Epidermal melanocyte (primary cell): Measurements from ENCODE around the gene CNTNAP2.

Source experiments
- DNase-seq: peaks from one replicate; pipeline ENCODE4 v3.0.0; 2011; ENCODE audit warnings: low spot score; ENCODE audit not compliant: insufficient read length

The CNTNAP2 gene

DNA sequence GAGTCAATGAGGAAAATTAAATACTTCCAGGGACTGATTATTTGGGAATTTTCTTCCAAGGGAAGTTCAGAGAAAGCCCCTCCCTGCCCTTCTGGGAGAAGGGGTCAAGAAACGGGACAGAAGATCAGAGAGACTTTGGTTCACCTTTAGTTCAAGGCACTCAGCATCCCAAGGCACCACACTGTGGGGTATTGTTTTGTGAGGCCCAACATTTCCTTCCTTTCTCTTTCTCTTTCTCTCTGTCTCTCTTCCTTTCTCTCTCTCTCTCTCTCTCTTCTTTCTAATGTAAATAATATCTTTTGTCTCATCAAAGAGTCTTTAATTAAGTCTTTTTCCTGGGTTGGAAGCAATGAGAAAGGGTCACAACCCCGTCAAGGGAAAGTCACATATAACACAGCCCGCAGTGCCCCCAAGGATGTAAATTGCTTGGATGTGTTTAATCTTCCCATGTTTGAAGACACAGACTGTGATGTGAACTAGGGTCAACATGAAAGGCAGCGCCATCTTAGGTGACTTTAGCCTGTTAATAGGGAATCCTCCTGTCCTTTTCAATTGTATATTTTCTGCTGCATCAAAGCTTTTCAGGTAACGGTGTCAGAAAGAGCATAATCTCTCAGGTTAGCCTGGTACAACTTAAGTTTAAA lies 1490.7 kb downstream of the CNTNAP2 start:
- DNase-seq = no peak

- DNase-seq = no peak
Observed at GRCh38 chr7:147611431-147611830, 1494.8 kb downstream of the CNTNAP2 start.

GRCh38 chr7:147635288-147635687 lies 1518.7 kb downstream of the CNTNAP2 start:
- DNase-seq = no peak

DNA sequence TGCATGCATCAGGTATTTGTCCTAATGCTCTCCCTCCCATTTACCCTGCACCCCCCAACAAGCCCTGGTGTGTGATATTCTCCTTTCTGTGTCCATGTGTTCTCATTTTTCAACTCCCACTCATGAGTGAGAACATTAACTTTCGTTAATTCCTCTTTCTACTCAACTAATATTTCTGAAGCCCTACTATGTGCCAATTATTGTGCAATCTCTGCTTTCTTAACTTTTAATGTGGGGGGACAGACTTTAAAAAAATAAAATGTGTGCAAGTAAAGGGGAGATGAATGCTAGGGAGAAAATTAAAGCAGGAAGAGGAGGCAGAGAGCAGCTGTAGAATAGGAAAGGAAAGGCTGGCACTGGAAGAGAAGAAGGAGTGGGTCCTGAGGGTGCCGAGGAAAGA lies 1520.0 kb downstream of the CNTNAP2 start:
- DNase-seq = no peak

- no peak for DNase-seq
Observed at GRCh38 chr7:147638566-147638965, 1522.0 kb downstream of the CNTNAP2 start.

GRCh38 chr7:147639037-147639436 lies 1522.4 kb downstream of the CNTNAP2 start:
- DNase-seq = no peak

DNA sequence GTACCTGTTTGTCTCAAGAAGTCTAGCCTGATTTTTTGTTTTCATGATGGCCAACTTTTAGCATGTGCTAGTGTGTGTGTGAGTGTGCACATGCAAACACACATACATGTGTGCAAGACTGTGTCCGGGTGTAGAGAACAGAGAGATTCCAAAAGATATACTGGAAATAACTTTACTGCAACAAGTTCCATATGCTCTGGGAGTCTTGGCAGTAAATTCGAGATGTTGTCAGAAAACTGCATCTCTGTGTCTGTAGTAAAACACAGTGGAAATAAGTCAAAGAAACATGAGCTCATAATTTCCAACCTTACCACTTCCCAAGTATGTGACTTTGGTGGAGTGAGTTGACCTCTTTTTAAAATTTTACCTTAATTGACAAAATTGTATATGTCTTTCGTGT lies 1523.2 kb downstream of the CNTNAP2 start:
- DNase-seq = no peak

DNA sequence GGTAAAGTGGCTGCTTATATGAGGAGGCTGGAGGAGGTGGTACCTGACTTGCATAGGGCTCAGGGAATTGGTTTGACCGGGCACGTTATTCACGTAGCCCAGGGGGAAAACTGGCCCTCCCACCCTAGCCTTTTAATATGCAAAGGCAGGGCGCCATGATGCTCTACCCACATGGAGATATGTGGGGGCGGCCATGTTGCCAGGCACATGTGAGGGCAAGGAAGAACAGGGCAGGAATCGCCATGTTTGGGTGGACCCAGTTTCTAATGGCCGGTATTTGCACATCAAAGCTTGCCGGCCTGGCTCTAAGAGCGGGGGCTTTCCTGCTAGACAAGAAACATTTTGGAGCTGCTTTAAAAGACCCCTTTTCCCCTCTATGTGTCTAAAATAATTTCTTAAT lies 1524.2 kb downstream of the CNTNAP2 start:
- DNase-seq = no peak

DNA sequence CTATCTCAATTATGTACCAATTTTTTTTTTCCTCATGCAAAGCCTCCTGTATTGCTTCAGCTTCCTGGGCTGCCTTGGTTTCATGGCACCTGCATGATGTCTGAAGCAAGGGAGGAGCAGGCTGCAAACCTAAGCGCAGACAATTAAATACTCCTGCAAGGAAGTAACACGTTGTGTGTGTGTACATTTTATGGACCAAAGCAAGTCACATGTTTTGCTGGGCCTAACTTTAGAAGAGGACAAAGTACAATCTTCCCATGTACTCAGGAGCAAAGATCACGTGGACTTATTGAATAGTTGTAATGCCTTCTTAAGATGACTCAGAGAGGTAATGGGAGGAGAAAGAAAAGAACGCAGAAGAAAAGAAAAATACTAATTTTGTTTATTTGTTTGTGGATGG lies 1530.0 kb downstream of the CNTNAP2 start:
- no peak for DNase-seq

- DNase-seq = no peak
Observed at GRCh38 chr7:147650991-147651390, 1534.4 kb downstream of the CNTNAP2 start.

GRCh38 chr7:147651601-147652000 lies 1535.0 kb downstream of the CNTNAP2 start:
- DNase-seq = no peak

- DNase-seq = no peak
Observed at GRCh38 chr7:147653456-147653855, 1536.9 kb downstream of the CNTNAP2 start.

GRCh38 chr7:147658392-147658967 lies 1541.9 kb downstream of the CNTNAP2 start:
- DNase-seq = no peak

DNA sequence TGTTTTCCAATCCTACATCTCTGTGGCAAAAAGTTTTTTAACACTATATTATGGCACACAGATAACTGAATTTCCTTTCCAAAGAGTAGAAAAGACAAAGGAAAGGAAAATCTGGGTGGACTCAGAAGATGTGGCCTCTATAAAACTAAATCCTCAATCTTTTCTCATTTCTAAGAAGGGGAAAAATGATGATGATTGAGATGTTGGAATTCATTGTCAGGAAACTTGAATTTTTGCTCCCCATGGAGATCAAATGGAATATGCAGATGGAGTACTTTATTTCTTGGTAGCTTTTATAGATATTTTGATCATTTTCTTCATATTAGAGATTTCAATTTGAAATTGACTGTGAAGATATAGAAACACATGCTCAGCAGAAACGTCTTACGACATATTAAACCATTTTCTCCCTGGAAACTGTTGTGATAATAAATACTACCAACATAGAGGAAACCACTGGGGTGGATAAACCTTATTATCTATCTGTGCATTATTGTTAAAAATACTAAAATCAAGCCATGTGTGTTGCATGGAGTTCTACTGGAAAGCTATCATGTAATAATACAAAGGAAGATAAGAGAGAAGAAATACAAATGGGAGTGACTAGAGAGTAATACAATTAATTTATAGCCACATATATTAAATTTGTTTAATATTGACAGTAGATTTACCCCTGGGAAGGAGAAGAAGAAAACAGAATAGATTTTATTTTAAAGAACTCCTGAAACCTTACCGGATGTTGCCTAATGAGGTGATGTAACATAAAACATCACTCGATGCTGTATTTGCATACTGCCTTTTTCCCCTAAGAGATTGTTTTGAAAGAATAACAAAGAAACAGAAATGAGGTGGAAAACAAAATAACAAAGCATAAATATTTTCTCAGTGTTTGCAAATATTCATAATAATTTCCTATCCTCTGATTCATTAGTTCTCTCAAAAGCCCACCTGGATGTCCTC lies 1542.7 kb downstream of the CNTNAP2 start:
- no peak for DNase-seq

GRCh38 chr7:147664541-147664940 lies 1547.9 kb downstream of the CNTNAP2 start:
- DNase-seq = no peak

DNA sequence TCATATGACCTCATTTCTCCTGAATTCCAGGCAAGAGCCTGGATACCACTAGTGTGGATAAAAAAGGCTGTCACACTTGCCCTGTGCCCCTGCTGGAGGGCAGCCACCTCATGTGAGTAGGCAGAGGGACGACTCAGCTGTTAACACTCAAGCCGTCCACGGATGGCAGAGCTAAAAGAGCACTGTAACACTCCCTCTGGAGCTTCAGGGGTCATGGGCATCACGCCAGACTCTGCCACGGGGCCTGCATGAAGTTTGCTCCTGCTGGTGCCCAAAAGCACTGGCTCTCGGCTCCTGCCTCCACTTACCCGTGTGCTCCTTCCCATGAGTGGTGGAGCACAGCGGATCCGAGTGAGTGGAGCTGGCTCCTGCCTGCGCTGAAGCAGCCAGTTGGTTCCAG lies 1554.2 kb downstream of the CNTNAP2 start:
- no peak for DNase-seq

DNA sequence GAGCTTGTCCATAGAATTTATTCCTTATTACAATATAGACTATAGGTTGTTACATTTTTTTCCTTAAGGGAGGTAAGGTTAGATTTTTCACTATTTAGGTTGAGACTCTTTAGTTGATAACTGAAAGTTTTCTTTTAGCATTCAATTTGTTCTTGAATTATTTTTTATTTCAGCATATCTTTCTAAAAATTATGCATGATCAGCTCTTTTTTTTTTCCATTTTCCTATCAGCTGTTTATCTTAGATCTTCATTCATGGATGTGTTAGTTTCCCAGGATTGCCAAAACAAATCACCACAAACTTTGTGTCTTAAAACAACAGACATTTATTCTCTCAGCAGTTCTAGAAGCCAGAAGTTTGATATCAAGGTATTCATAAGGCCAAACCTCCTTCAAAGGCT lies 1558.1 kb downstream of the CNTNAP2 start:
- DNase-seq = no peak

DNA sequence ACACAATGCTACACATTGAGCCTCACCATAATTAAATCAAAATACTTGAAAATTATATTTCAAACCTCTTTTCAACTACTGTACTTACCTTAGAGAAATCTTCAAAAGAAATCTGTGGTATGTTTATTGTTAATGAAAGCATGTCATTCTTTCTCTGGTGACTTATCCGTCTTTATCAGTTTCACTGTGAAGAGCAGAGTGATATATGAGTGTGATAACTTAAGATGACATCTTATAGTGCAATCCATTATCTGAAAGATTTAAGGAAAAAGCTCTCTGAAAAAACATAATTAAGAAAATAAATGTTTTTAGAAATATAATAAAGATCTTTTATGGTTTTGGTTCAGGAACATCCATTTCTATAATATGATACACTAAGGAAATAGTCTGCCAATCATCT lies 1562.3 kb downstream of the CNTNAP2 start:
- DNase-seq = no peak

DNA sequence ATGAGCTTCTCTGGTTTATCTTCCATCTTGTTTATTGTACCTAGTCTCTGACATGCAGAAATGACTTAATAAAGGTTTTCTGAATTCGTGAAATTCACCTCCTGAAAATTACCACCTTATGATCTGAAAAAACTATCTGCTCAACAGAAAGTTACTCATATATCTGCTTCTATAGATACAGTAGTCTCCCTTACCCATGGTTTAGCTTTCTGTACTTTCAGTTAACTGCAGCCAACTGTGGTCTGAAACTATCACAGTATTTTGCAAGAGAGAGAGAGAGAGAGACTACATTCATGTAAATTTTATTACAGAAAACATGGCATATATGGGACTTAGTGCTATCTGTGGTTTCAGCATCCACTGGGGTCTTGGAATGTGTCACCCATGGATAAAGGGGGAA lies 1564.9 kb downstream of the CNTNAP2 start:
- DNase-seq = no peak

DNA sequence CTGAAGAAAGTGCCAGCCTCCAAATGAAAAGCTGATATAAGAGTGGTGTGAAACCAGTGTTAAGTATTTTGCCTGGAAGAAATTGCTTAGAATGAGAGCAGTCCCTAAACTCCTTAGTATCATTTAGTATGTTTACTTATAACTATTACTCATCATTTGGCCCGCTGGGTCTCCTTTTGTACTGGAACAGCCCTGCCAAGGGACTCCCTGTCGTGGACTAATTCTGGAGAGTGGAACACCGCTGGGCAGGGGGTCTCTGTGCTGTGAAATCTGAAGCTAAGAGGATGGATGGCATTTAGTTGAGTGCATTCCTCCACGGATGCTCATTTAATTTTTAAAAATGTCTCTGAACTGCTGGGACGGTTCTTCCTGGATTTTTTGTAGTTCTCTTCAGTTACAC lies 1584.1 kb downstream of the CNTNAP2 start:
- no peak for DNase-seq

- no peak for DNase-seq
Observed at GRCh38 chr7:147707926-147708325, 1591.3 kb downstream of the CNTNAP2 start.

DNA sequence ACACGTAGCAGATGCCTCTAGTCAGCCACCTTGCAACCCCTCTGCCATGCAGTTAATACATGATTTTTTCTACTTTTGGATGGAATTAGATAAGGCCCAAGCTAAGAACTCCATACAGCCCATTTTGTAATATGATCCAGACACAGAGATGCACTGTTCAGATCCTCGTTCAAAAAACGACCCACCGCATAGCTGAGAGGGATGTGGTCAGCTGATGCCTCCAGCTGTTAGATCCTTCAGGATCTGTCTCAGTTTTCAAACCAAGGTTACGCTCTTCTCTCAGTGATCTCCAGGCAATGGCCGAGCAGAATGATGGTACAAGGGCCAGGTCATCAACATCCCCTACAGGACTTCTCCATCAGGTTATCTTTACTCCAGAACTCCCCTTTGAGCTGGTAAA lies 1592.3 kb downstream of the CNTNAP2 start:
- no peak for DNase-seq
